CD8-positive, alpha-beta memory T cell (primary cell): ENCODE measurements around the gene ZNF782. TPM values are rescaled to one million over a fixed set of nuclear protein-coding genes. Genes with fewer than 3 reads are reported as not detected.
"Not testable (repeated sequence)": the region's sequence is repeated elsewhere in the genome, so short reads cannot be mapped to it uniquely, and the experiment has no call there.

ENCODE experiments used
- CTCF ChIA-PET: fragments of 350-600 bp; sonication (Branson Sonifier 250); formaldehyde crosslinking; loops from one replicate; lab custom pipeline; 2021; ENCODE audit warnings: antibody characterized with exemption; lab: Charles Lee
- POLR2A ChIA-PET: fragments of 350-600 bp; sonication (Branson Sonifier 250); formaldehyde crosslinking; loops from one replicate; lab custom pipeline; 2021; ENCODE audit warnings: antibody characterized with exemption; lab: Charles Lee
- DNase-seq, 5 donors: peaks; one replicate each; pipeline versions ENCODE4 v3.0.0 to v3.0.0-alpha.2; 2020 to 2022; ENCODE audit warnings: mixed read lengths in 1 of 5
- H3K27ac ChIP-seq: one replicate; pipeline ENCODE4 v1.7.0; 2013; ENCODE audit warnings: low read depth, mild to moderate bottlenecking, low read length, moderate library complexity
- H3K27me3 ChIP-seq: 2 replicates; pipeline ENCODE4 v1.7.0; 2013; ENCODE audit warnings: low read length, mild to moderate bottlenecking; ENCODE audit not compliant: insufficient read depth, poor library complexity, severe bottlenecking
- H3K36me3 ChIP-seq: 2 replicates; pipeline ENCODE4 v1.7.0; 2013; ENCODE audit warnings: mild to moderate bottlenecking, low read length, moderate library complexity; ENCODE audit not compliant: insufficient read depth
- H3K4me1 ChIP-seq: 2 replicates; pipeline ENCODE4 v1.7.0; 2013; ENCODE audit warnings: mild to moderate bottlenecking, low read length, moderate library complexity; ENCODE audit not compliant: insufficient read depth
- H3K4me3 ChIP-seq: 2 replicates; pipeline ENCODE4 v1.7.0; 2013; ENCODE audit warnings: mild to moderate bottlenecking, low read length
- H3K9me3 ChIP-seq: 2 replicates; pipeline ENCODE4 v1.7.0; 2013; ENCODE audit warnings: mild to moderate bottlenecking, low read length
- H3K27ac Mint-ChIP-seq, 8 donors: one replicate each; pipeline ENCODE4 v1.8.0; 2020 to 2021; ENCODE audit warnings: mixed read lengths in 8 of 8, mild to moderate bottlenecking in 6 of 8, inconsistent platforms in 3 of 8, moderate library complexity in 3 of 8
- H3K27me3 Mint-ChIP-seq, 2 donors: one replicate each; pipeline ENCODE4 v1.8.0; 2020 to 2021; ENCODE audit warnings: mixed read lengths in 2 of 2, mild to moderate bottlenecking in 1 of 2, moderate library complexity in 1 of 2
- H3K36me3 Mint-ChIP-seq, 3 donors: one replicate each; pipeline ENCODE4 v1.8.0; 2020 to 2021; ENCODE audit warnings: mixed read lengths in 3 of 3, inconsistent platforms in 1 of 3, mild to moderate bottlenecking in 1 of 3
- H3K4me1 Mint-ChIP-seq, 3 donors: one replicate each; pipeline ENCODE4 v1.8.0; 2020 to 2021; ENCODE audit warnings: mixed read lengths in 3 of 3, inconsistent platforms in 1 of 3, mild to moderate bottlenecking in 1 of 3
- H3K4me3 Mint-ChIP-seq, 7 donors: one replicate each; pipeline ENCODE4 v1.8.0; 2020 to 2021; ENCODE audit warnings: mixed read lengths in 7 of 7, mild to moderate bottlenecking in 6 of 7, moderate library complexity in 4 of 7, inconsistent platforms in 2 of 7
- H3K9me3 Mint-ChIP-seq, 5 donors: one replicate each; pipeline ENCODE4 v1.8.0; 2020 to 2022; ENCODE audit warnings: mixed read lengths in 5 of 5, mild to moderate bottlenecking in 3 of 5, moderate library complexity in 2 of 5, inconsistent platforms in 1 of 5
- polyA plus RNA-seq: library from polyadenylated mRNA; unstranded; fragments of 300-500 nt; fragmentation: Illumina TruSeq; gene quantifications from one replicate; pipeline ENCODE4 v1.2.3, GENCODE V29; 2021
- total RNA-seq, 2 experiments: library from RNA; stranded (reverse); gene quantifications; one replicate each; pipeline ENCODE4 v1.2.3, GENCODE V29; 2021

ZNF782 gene
- total RNA-seq = 1 to 10 TPM; 4.2 to 6.5 TPM
- polyA plus RNA-seq = 2.5 TPM

DNA sequence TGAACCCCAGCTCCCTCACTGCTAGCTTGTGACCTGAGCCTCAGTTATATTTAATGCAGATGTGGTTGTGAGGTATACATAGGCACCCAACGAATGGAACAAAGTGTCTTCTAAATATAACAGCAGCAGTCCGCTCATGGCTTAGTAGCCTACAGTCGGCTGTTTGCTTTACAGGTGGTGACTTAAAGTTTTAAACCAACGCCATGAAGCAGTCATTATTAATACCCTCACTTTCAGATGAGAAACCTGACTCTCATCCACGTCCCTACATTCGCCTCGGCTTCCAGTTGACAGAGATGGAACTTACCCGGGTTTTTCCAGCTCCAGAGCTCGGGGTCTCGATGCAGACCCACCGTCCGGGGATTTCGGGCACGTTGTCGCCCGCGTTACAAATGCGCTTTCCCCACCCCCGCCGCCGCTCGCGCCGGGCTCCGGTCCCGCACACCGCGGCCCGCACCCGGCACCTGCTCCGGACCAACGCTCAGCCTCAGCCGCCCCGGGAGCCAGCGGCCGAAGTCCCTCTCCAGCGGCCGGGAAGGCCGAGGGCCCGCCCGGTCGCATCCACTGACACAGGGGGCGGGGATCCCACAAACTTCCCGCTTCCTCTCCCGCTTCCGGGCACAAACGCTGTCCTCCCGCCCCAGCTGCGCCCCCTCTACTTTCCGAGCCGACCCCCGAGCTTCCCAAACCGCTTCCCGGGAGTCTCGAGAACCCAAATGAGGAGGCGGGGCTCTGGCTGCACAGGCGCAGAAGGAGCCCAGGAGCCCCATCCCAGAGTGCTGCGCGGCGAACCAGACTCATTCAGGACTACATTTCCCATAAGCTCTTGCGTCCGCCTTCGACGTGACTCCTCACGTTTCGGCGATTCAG is at the start of gene ZNF782:
Gene ZNF782, minus strand, starts transcription at position 734 of the 870 bp plus-strand sequence. CDS start 2,553 bp downstream, outside the sequence.
- H3K4me1 Mint-ChIP-seq = peaks cover 45 to 62% (median 57%) of the 10 kb centered on the region in 3 donors
- peak within 1 kb of the TSS; percentile 93 to 100 (median 100) for H3K4me3 Mint-ChIP-seq
- Histone ChIP-seq H3K4me3 (peak within 1 kb of the TSS; percentile 78), H3K27ac (peak within 1 kb of the TSS; percentile 60), H3K9me3 (no peaks in the 10 kb centered on the region), H3K27me3 (no peaks in the 10 kb centered on the region), H3K4me1 (peaks cover 33% of the 10 kb centered on the region), H3K36me3 (no peaks in the 10 kb centered on the region)
- ChIA-PET POLR2A (interaction anchor here (0.6 to 1.5 kb wide), 4 partner anchors 21 to 558 kb away, joined by 3 to 6 read pairs (median 4); partner anchors contain the start of genes TDRD7, ZNF367 and ZNF510), CTCF (interaction anchor here (0.8 to 6.2 kb wide), 6 partner anchors 21 to 761 kb away, joined by 3 to 65 read pairs (median 3); partner anchors contain the start of gene TDRD7)
- DNase-seq = peak; percentile 77 to 90 (median 79)
- peaks cover 2 to 6% of the 10 kb centered on the region in 2 donors for H3K27me3 Mint-ChIP-seq
- H3K27ac Mint-ChIP-seq = peak within 1 kb of the TSS; percentile 72 to 100 (median 99)
- H3K9me3 Mint-ChIP-seq = no peaks in the 10 kb centered on the region
- H3K36me3 Mint-ChIP-seq = peaks cover 0 to 10% (median 4%) of the 10 kb centered on the region in 3 donors

DNA sequence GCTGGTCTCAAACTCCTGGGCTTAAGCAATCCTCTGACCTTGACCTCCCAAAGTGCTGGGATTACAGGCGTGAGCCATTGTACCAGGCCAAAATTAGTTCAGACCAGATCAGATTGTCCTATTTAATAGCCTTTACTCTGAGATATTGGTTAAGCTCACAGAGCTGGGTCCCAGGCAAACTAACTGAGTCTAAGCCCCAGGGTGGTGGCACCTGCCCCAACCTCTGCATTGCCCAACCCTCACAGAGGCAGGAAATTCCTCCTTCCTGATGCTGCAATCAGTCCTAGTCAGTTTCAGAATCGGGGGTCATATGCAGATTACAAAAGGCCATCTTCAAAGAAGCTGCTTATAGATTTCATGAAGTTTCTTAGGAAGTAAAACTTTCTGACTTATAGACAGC is 45.7 kb upstream of the ZNF782 start:
- H3K4me3 Mint-ChIP-seq, H3K9me3 ChIP-seq, CTCF ChIA-PET, H3K4me1 ChIP-seq, H3K9me3 Mint-ChIP-seq, H3K4me3 ChIP-seq, DNase-seq, H3K27ac ChIP-seq, H3K36me3 ChIP-seq, H3K4me1 Mint-ChIP-seq, H3K27me3 ChIP-seq, H3K27me3 Mint-ChIP-seq, POLR2A ChIA-PET: not testable (repeated sequence)
- Mint-ChIP-seq H3K36me3 (peaks cover 10 to 32% (median 14%) of the 10 kb centered on the region in 3 donors), H3K27ac (peak overlapping the region in 1 of 8 donors; percentile 36)

DNA sequence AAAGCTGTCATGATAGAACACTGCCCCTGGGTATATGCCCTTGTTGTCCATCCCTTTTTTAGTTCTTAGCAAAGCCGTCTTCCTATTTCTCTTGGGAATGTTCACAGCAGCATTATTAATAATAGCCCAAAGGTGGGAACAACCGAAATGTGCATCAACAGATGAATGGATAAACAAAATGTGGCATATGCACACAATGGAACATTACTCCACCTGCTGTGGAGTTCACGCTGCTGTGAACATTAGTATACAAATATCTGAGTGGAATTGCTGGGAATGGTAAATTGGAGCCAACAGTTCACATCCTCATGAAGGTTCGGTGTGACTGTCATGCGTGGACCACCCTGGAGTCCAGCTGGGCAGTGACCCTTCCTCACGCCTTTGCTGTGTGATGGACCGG is 37.8 kb upstream of the ZNF782 start:
- POLR2A ChIA-PET = no interaction called here
- CTCF ChIA-PET = no interaction called here
- no peaks in the 10 kb centered on the region for H3K4me1 Mint-ChIP-seq
- no peak overlapping the region for H3K4me3 ChIP-seq
- no peak overlapping the region for H3K27ac ChIP-seq
- peaks cover 21 to 61% (median 31%) of the 10 kb centered on the region in 3 donors for H3K36me3 Mint-ChIP-seq
- DNase-seq = no peak
- H3K9me3 Mint-ChIP-seq = peaks cover 0 to 1% (median 0%) of the 10 kb centered on the region in 5 donors
- no peak overlapping the region for H3K27ac Mint-ChIP-seq
- H3K36me3 ChIP-seq = no peaks in the 10 kb centered on the region
- H3K9me3 ChIP-seq = no peaks in the 10 kb centered on the region
- H3K27me3 ChIP-seq = no peaks in the 10 kb centered on the region
- no peaks in the 10 kb centered on the region for H3K4me1 ChIP-seq
- H3K4me3 Mint-ChIP-seq = no peak overlapping the region
- no peaks in the 10 kb centered on the region for H3K27me3 Mint-ChIP-seq

DNA sequence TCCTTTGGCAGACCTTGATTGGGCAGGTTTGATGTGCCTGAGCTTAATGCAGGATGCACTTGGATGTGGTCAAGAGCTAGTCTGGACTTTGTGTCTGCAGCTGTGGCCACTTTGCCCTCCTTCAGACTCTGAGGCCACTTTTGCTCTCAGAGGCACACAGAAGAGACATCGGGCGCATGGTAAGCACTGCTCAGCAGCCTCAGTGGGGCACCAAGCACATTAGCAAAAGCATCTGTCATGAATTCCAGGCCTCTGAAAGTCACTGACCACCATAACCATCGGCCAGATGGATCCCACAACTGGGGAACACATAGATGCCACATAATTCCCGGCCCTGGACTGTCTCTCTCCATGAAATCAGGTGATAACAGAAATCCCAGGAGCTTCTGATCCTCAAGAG is 34.3 kb upstream of the ZNF782 start:
- Mint-ChIP-seq H3K27ac (peak overlapping the region in 1 of 8 donors; percentile 44), H3K27me3 (no peaks in the 10 kb centered on the region), H3K4me1 (no peaks in the 10 kb centered on the region), H3K36me3 (peaks cover 11 to 32% (median 16%) of the 10 kb centered on the region in 3 donors), H3K4me3 (no peak overlapping the region), H3K9me3 (no peaks in the 10 kb centered on the region)
- CTCF ChIA-PET = no interaction called here
- Histone ChIP-seq H3K27me3 (no peaks in the 10 kb centered on the region), H3K9me3 (no peaks in the 10 kb centered on the region), H3K4me1 (no peaks in the 10 kb centered on the region), H3K36me3 (no peaks in the 10 kb centered on the region), H3K4me3 (no peak overlapping the region), H3K27ac (no peak overlapping the region)
- no peak for DNase-seq
- POLR2A ChIA-PET = no interaction called here

DNA sequence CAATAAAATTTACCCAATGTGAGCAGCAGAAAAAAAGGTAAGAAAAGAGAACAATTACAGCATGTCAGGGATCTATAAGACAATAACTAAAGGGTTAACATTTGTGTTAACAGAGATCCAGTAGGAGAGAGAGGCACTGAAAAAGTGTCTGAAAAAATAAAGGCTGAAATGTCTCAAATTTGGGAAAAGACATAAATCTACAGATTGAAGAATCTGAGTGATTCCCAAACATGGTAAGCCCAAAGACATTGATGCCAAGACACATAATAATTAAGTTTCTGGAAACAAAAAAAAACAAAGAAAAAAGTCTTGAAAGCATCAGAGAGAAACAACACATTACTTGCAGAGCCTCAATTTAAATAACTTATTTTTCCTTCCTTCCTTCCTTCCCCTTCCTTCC is 31.1 kb upstream of the ZNF782 start:
- no peaks in the 10 kb centered on the region for H3K4me1 Mint-ChIP-seq
- no peak overlapping the region for H3K4me3 Mint-ChIP-seq
- Histone ChIP-seq H3K4me1 (no peaks in the 10 kb centered on the region), H3K27me3 (no peaks in the 10 kb centered on the region), H3K4me3 (no peak overlapping the region), H3K36me3 (no peaks in the 10 kb centered on the region), H3K27ac (no peak overlapping the region), H3K9me3 (no peaks in the 10 kb centered on the region)
- CTCF ChIA-PET = no interaction called here
- H3K36me3 Mint-ChIP-seq = peaks cover 1 to 10% (median 8%) of the 10 kb centered on the region in 3 donors
- H3K27me3 Mint-ChIP-seq = peaks cover 0 to 2% of the 10 kb centered on the region in 2 donors
- no peak for DNase-seq
- peaks cover 0 to 2% (median 0%) of the 10 kb centered on the region in 5 donors for H3K9me3 Mint-ChIP-seq
- POLR2A ChIA-PET = no interaction called here
- H3K27ac Mint-ChIP-seq = peak overlapping the region in 2 of 8 donors; percentile 10 to 25

DNA sequence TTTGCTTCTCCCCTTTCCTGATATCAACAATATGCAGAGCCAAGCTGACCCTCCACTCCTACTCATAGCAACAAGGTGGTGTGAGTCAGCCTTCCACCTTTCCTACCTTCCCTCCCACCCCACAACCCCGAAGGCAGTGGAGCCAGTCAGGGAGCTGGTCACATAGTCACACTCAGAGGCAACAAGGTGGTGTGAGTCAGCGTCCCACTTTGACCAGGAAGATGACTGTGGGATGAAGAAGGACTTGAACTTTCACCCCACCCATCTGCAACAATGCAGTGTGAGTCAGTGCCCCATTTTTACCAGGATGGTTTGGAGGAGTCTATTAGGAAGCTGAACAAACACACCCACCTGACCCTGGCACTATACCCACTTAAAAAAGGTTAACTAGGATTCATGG is 30.1 kb upstream of the ZNF782 start:
- no peak for DNase-seq
- Histone ChIP-seq H3K27me3 (no peaks in the 10 kb centered on the region), H3K36me3 (no peaks in the 10 kb centered on the region), H3K9me3 (no peaks in the 10 kb centered on the region), H3K4me1 (no peaks in the 10 kb centered on the region), H3K4me3 (no peak overlapping the region), H3K27ac (no peak overlapping the region)
- peaks cover 0 to 2% of the 10 kb centered on the region in 2 donors for H3K27me3 Mint-ChIP-seq
- no peak overlapping the region for H3K27ac Mint-ChIP-seq
- H3K36me3 Mint-ChIP-seq = peaks cover 1 to 10% (median 1%) of the 10 kb centered on the region in 3 donors
- POLR2A ChIA-PET = no interaction called here
- H3K4me3 Mint-ChIP-seq = no peak overlapping the region
- CTCF ChIA-PET = no interaction called here
- H3K4me1 Mint-ChIP-seq = no peaks in the 10 kb centered on the region
- peaks cover 0 to 4% (median 0%) of the 10 kb centered on the region in 5 donors for H3K9me3 Mint-ChIP-seq

DNA sequence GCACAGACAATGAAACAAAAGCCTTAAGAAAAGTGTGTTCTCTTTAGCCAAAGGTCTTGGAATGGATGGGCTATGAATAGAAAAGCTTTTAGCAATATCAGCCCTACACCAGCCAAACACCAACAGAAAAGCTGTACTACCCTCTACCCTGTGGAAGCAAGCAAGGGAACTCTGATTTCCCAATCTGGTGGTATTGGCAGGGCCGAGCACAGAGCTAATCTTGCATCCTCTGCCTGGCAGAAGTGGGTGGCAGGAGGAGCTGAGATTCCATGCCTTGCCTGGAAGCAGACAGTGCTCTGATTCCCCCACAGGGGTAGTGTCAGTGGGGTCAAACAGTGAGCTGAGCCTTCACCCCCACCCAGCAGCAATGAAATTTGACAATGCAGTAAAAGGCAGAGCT is 29.6 kb upstream of the ZNF782 start:
- Histone ChIP-seq H3K9me3 (no peaks in the 10 kb centered on the region), H3K36me3 (no peaks in the 10 kb centered on the region), H3K27ac (no peak overlapping the region), H3K4me1 (no peaks in the 10 kb centered on the region), H3K27me3 (no peaks in the 10 kb centered on the region), H3K4me3 (no peak overlapping the region)
- H3K4me1 Mint-ChIP-seq = no peaks in the 10 kb centered on the region
- H3K4me3 Mint-ChIP-seq = no peak overlapping the region
- peaks cover 1 to 10% (median 1%) of the 10 kb centered on the region in 3 donors for H3K36me3 Mint-ChIP-seq
- no peak for DNase-seq
- ChIA-PET CTCF (no interaction called here), POLR2A (no interaction called here)
- H3K9me3 Mint-ChIP-seq = peaks cover 0 to 5% (median 2%) of the 10 kb centered on the region in 5 donors
- H3K27ac Mint-ChIP-seq = no peak overlapping the region
- peaks cover 2 to 5% of the 10 kb centered on the region in 2 donors for H3K27me3 Mint-ChIP-seq

DNA sequence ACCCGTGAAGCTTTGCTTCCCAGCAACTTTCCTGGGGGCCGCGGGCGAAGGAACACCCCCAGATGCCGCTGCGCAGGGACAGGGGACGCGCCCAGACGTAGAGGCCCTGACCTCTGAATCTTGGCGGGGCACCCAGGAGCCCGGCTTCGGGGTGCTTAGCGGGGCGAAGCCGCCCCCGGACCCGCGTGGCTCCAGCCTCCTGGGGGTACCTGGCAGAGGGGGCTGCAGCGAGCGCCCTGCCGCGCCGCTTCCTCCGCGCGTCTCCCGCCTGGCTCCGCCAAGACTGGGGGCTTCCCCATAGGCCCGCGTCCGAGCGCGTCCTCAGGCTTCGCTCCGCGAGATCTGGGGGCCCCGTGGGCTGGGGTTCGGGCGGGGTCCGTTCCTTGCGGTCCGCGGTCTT is 23.0 kb upstream of the ZNF782 start:
- H3K9me3 ChIP-seq = no peaks in the 10 kb centered on the region
- no peak overlapping the region for H3K4me3 ChIP-seq
- no peak for DNase-seq
- H3K36me3 Mint-ChIP-seq = no peaks in the 10 kb centered on the region
- H3K27ac ChIP-seq = no peak overlapping the region
- no peaks in the 10 kb centered on the region for H3K36me3 ChIP-seq
- H3K4me3 Mint-ChIP-seq = peak overlapping the region in 1 of 7 donors; percentile 19
- peaks cover 2 to 6% (median 4%) of the 10 kb centered on the region in 5 donors for H3K9me3 Mint-ChIP-seq
- peaks cover 23 to 33% (median 30%) of the 10 kb centered on the region in 3 donors for H3K4me1 Mint-ChIP-seq
- CTCF ChIA-PET = interaction anchor here (1.8 kb wide), 1 partner anchor 20 kb away, joined by 5 read pairs; no protein-coding TSS in a partner anchor
- H3K27ac Mint-ChIP-seq = no peak overlapping the region
- peaks cover 14% of the 10 kb centered on the region for H3K27me3 ChIP-seq
- H3K4me1 ChIP-seq = peaks cover 8% of the 10 kb centered on the region
- H3K27me3 Mint-ChIP-seq = peaks cover 30 to 61% of the 10 kb centered on the region in 2 donors
- POLR2A ChIA-PET = no interaction called here
